HK-2 (cell line): ENCODE results near the gene PEAK1.

Source experiments
- DNase-seq: peaks from one replicate; pipeline ENCODE4 v3.0.0-alpha.2; 2018; ENCODE audit not compliant: unreplicated experiment

PEAK1 gene

GRCh38 chr15:77140220-77140619 lies 279.7 kb downstream of the PEAK1 start:
- DNase-seq, result no peak

DNA sequence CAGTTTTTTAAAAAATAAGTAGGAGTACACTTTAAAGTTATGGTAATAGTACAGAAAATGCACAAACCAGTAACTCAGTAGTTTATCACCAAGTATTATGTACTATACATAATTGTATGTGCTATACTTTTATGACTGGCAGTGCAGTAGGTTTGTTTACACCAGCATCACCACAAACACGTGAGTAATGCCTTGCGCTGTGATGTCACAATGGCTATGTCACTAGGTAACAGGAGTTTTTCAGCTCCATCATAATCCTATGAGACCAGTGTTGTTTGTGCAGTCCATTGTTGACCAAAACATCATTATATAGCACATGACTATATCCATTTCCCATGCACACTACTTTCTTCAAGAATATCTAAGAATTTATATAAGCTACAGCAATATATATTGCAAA lies 280.6 kb downstream of the PEAK1 start:
- no peak for DNase-seq

- DNase-seq, result no peak
These were observed 281.8 kb downstream of the PEAK1 start for GRCh38 chr15:77138167-77138522.

DNA sequence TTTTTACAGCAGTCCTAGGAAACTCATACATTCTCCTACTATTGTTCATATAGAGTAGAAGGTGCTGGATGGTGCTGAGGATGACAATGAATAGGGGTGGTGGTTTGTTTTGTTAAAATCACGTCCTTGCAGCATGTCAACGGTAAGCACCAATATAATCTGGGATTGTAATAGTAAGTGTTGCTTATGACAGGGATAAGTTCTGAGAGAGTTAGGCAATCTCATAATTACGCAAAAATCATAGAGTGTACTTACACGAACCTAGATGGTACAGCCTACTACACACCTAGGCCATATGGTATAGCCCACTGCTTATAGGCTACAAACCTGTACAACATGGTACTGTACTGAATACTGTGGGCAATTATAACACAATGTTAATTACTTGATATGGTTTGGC lies 284.7 kb downstream of the PEAK1 start:
- DNase-seq, result no peak

- no peak for DNase-seq
These were observed 289.5 kb downstream of the PEAK1 start for GRCh38 chr15:77130315-77130930.

- DNase-seq, result no peak
These were observed 292.3 kb downstream of the PEAK1 start for GRCh38 chr15:77127626-77128025.

DNA sequence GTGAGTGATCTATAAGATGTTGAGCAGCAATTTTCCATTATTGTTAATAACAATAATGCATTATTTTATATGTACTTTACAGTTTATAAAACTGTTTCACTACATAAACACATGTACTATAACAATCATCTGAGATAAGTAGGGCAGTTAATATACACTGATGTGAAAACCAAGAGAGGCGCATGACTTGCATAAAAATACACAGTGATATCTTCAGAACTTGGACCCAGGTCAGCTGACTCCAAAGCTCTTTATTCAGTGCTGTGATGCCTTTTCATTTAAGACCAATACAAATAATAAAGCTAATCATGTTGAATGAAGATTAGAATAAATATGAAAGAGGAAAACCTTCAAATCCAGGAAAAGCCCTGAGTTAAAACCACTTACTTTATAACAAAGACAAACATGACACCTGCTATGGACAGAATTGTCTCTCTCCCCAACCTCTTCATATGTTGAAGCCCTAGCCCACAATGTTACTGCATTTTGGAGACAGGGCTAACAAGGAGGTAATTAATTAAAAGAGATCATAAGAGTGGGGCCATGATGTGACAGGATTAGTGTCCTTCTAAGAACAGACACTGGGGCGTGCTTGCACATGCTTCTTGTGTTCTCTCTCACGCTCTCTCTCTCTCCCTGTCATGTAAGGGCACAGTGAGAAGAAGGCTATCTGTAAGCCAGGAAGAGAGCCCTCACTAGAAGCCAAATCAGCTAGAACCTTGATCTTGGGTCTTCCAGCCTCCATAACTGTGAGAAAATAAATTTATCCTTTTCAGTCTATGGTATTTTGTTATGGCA lies 293.2 kb downstream of the PEAK1 start:
- DNase-seq, result no peak

DNA sequence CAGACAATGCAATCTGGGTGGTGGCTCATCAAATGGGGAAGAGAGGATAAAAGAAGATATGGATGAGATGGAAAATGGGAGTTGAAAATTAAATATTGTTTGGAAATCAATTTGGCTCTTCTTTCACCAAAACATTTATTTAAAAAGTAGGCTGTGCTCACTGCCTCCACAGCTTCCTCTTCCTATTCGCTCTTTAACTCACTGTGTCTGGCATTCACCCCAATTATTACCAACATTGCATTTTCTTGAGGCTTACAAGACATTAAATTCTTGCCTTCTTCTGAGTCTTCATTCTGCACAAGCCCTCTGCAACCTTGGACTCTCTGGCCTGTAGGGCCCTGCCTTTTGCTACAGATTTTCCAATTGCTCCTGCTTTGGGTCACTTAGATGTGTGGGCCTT lies 296.1 kb downstream of the PEAK1 start:
- DNase-seq, result no peak

DNA sequence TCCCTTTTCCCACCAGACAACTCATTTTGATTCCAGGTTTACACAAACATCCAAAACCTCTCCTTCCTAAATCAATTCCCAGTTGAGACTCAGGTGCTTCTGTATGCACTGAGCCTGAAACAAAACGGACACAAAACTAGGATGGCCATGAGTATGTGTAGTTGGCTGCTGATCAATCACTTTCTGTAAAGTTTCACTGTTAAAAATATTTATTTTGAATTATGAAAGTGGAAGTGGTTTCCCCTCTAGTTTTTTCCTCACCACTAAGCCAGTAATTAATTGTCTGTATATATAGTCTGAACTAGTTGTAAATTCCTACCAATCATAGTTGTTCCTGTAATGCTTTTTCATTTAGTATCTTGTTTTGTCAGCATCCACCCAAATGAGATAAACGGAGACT lies 297.3 kb downstream of the PEAK1 start:
- no peak for DNase-seq

- DNase-seq, result no peak
These were observed 298.3 kb downstream of the PEAK1 start for GRCh38 chr15:77121599-77121998.

GRCh38 chr15:77120576-77120975 lies 299.3 kb downstream of the PEAK1 start:
- DNase-seq, result no peak

DNA sequence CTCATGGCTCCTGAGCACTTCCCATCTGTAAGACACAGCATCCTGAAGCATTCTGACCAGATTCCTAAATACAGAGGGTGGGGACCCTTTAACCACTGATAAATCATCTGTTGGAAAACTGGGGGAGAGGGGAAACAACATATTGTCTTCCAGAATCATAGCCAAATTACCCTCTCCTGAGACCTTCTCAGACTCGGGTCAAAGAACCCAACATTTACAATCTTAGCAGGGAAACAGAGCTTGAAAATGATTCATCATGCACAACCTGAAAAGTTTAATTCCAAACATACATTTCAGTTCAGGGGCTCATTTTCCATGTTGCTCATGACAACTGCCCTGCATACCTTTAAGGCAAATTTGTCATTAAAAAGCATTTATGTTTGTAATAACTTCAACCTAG lies 300.5 kb downstream of the PEAK1 start:
- no peak for DNase-seq

DNA sequence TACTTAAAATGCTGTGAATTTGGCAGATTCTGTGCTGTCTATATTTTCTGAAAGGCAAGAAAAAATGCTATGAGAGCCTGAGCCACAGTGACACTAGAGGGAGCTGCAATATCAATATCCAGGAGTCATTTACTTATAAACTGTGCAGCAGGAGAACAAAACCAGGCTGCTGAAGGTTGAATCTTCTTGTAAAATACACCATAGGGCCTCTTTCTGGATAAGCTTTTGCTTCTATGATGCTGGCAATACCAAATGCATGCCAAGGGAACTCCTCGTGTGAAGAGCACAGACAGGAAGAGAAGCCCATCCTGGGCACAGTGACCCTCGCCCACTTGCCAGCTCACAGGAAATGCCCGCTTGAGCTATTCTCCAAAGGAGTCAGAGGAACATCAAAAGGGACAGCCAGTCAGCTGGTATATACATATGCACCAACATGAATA lies 301.0 kb downstream of the PEAK1 start:
- DNase-seq, result no peak

GRCh38 chr15:77115179-77115578 lies 304.7 kb downstream of the PEAK1 start:
- DNase-seq, result no peak

GRCh38 chr15:77112838-77113504 lies 306.9 kb downstream of the PEAK1 start:
- DNase-seq, result no peak

DNA sequence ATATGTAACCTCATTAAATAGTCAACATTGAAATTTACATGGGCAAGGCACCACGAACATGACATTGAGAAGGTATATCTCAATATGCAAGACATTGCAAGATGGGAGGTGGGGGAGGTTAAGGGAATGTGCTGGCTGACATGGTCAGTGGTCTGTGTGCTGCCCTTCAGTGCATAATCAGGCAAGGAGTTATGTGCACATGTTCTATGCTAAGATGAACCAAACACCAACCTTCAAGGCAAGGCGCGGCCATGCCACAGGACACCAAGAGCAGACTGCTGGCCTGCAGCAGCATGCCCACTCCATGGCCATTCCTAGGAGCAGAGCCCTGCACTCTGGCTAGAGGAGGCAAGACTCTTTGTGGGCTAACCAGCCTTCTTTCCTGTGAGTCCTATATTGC lies 308.1 kb downstream of the PEAK1 start:
- DNase-seq, result no peak

GRCh38 chr15:77107531-77108355 lies 312.2 kb downstream of the PEAK1 start:
- peak; percentile 21 for DNase-seq

DNA sequence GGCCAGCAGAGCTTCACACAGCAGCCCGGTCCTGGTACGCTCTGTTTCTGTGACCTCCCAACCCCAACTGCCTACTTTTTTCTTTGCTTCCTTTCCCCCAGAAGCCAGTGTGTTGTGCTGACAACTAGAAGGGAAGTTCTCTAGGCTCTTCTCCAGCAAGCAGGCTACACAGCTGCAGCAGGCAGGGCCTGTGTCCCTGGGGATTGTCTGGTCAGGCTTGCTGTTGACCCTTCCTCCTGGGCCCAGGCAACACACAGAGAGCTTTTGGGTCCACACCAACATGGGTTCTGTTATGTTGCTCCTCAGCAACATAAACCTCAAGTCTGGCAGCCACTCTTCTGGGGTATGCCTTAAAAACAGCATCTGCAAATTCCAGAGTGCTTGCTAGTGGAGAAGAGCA lies 312.8 kb downstream of the PEAK1 start:
- no peak for DNase-seq

GRCh38 chr15:77104155-77104554 lies 315.7 kb downstream of the PEAK1 start:
- DNase-seq, result no peak

DNA sequence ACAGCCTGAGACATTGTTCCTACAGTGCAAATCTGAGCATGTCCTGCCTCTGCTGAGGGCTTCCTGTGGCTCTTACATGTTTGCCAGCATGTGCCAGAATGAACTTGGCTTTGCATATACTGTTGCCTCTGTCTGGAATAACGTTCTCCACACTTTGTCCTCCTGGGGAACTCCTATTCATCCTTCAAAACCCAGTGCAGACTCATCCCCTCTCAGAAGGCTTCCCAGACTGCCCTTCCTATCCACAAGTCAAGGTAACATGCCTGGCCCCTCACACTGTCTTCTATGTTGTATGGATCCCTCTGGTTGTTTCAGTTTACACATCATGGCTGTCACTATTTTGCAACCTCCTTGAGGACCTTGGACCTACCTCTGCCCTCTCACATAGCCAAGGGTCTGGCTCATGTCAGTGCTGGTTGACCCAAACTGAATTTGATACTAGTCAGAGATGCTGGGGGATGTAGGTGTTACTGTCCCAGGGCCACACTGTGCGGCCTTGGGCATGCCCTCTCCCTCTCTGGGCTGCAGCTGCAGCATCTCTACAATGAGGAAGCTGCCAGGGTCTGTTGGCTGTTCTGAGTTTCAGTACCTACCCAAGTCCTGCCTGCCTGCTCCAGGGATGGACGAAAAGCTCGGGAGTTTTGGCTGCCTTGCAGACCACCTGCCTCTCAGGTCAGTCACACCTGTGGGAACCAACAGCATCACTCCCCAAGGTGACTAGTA lies 320.0 kb downstream of the PEAK1 start:
- no peak for DNase-seq

DNA sequence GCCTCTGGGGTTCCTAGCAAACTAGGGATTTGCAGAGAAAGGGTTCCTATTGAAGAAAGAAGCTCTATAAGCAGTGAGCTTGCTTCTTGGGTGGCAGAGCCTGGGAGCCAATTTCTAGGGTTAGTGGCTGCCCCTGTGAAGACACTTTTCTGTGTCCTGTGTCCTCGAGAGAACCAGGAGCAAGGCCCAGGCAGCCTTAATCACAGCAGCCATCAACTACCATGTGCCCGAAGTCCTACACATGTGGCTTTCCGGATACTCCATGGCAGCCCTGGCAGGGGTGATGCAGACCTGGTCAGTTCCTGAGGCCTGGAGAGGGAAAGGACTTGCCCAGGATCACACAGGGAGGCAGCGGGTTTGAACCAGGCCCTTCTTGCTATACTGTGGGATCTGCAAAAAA lies 321.3 kb downstream of the PEAK1 start:
- DNase-seq, result no peak

- no peak for DNase-seq
These were observed 322.0 kb downstream of the PEAK1 start for GRCh38 chr15:77097921-77098320.
